OCI-LY3 (cell line): ENCODE data around the gene DNAJC15.

Experiments used
- CTCF ChIP-seq: fragments of 200-600, 300-600 bp; sonication (generic); IDR thresholded peaks from 2 replicates; pipeline ENCODE4 v1.5.1; 2014; ENCODE audit warnings: antibody characterized with exemption, low read length, low read depth
- EZH2phosphoT487 ChIP-seq: fragments of 200-600 bp; shearing (Covaris generic); IDR thresholded peaks from 2 replicates; pipeline ENCODE4 v1.6.1; 2018; ENCODE audit warnings: antibody characterized with exemption, mixed run types, low read depth

DNA sequence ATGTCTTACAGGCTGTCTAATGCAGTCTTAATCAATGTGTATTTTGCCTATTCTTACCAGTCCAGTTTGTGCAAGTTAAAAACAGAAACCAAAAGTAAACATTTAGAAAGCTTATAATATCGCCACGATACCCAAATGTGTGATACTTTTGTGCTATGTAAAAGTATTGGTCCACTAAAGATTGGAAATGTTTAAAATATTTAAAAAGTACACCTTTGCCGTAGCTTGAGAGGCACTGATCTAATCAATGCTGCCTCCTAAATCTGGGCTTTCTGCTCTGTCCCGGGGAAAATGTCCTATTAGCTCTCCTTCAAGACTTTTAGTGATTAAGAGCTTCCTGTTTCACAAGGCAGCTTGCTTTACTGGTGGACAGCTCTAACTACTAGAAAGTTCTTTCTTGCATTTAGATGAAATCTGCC is 64.7 kb downstream of the DNAJC15 start:
- TF ChIP-seq CTCF = no peak
- TF ChIP-seq EZH2phosphoT487 = no peak
